ENCODE measurements around the gene RAVER1. TPM values are rescaled to one million over a fixed set of nuclear protein-coding genes. Genes with fewer than 3 reads are reported as not detected.

Gene RAVER1
- total and polyA plus RNA-seq, 2 of the 8 experiments (the other 6 are each of a cell fraction or from before 2014, with no cell fraction given) = 5.7 to 70.5 TPM

DNA sequence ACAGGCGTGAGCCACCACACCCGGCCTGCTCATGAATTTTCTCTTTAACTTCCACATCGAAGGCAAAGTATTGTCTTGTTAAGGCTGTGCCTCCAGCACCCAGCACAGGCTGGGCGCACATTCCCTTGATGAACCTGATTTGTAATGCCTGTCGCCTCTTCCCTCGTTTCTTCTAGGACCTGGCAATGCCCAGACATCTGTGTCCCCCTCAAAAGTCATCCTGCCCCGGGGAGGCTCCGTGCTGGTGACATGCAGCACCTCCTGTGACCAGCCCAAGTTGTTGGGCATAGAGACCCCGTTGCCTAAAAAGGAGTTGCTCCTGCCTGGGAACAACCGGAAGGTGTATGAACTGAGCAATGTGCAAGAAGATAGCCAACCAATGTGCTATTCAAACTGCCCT is 58.7 kb downstream of the RAVER1 start:
- no peaks in the 10 kb centered on the region for H4K20me1 ChIP-seq (replicated peaks in 1 of 2; ENCODE audit: control insufficient read depth in 1 of 2, insufficient read depth in 2 of 2, low read length in 2 of 2)
- CTCF ChIA-PET (ENCODE audit: partially characterized antibody) = interaction anchor here (0.7 to 1.8 kb wide), 8 partner anchors 8 to 1696 kb away, joined by 3 to 9 read pairs (median 4); partner anchors contain the start of genes ICAM4, ICAM5 and RAVER1
- TF ChIP-seq SIN3A (conservative IDR thresholded peaks at IDR 0.05 in 1 of 2, IDR thresholded peaks at IDR 0.05 in 1 of 2; ENCODE audit: low read depth in 1 of 2, low read length in 2 of 2) (no peak), CEBPB (IDR thresholded peaks at IDR 0.05; ENCODE audit: low read depth, low read length) (no peak), FOSL1 (IDR thresholded peaks at IDR 0.05; ENCODE audit: insufficient read depth, low read depth, low read length) (no peak), POU5F1 (IDR thresholded peaks at IDR 0.05; ENCODE audit: low read depth, low read length) (no peak), RFX5 (IDR thresholded peaks at IDR 0.05; ENCODE audit: borderline replicate concordance, low read depth, low read length) (no peak), CHD1 (IDR thresholded peaks at IDR 0.05; ENCODE audit: low read depth, low read length) (no peak), RAD21 (IDR thresholded peaks at IDR 0.05 in 1 of 2, conservative IDR thresholded peaks at IDR 0.05 in 1 of 2; ENCODE audit: low read depth in 2 of 2, low read length in 2 of 2) (no peak), KDM5A (IDR thresholded peaks at IDR 0.05; ENCODE audit: low read length) (no peak), JUN (IDR thresholded peaks at IDR 0.05; ENCODE audit: low read depth, low read length) (no peak), POLR2A (IDR thresholded peaks at IDR 0.05; ENCODE audit: control extremely low read depth in 1 of 2, low read depth in 2 of 2, low read length in 2 of 2) (no peak), CBX8 (IDR thresholded peaks at IDR 0.05; ENCODE audit: borderline replicate concordance, low read depth, low read length) (no peak), HDAC6 (IDR thresholded peaks at IDR 0.05; ENCODE audit: low read depth, low read length) (no peak), NANOG (IDR thresholded peaks at IDR 0.05; ENCODE audit: insufficient read depth, low read depth, low read length, poor library complexity, severe bottlenecking) (no peak)
- TF ChIP-seq, protein P1, sequence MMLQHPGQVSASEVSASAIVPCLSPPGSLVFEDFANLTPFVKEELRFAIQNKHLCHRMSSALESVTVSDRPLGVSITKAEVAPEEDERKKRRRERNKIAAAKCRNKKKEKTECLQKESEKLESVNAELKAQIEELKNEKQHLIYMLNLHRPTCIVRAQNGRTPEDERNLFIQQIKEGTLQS (IDR thresholded peaks at IDR 0.05; ENCODE audit: insufficient read depth, low read depth, low read length) = no peak

More for the DNA sequence above, 58.7 kb downstream of the RAVER1 start:
- no peak overlapping the region for H4K8ac ChIP-seq (ENCODE audit: extremely low read depth, insufficient read depth, low read length)
- no peak overlapping the region for H3K18ac ChIP-seq (ENCODE audit: extremely low read depth, low read length)
- H2AK5ac ChIP-seq (ENCODE audit: low read depth, low read length) = no peak overlapping the region
- H3K36me3 ChIP-seq (ENCODE audit: control insufficient read depth in 2 of 4, insufficient read depth in 4 of 4, low read length in 3 of 4) = no peaks in the 10 kb centered on the region
- peaks cover 11% of the 10 kb centered on the region; the same call in 1 of the 2 replicates for H3K23me2 ChIP-seq (ENCODE audit: low read depth, low read length)
- H3K56ac ChIP-seq (replicated peaks; ENCODE audit: insufficient read length, low read depth, low read length) = no peak overlapping the region
- FAIRE-seq (no peak), DNase-seq (ENCODE audit: low read depth in 1 of 2, low spot score in 2 of 2) (no peak)
- H2BK15ac ChIP-seq (ENCODE audit: low read length) = no peak overlapping the region
- no peak overlapping the region for H4K5ac ChIP-seq (ENCODE audit: insufficient read length, low read depth, low read length)
- H3K4me3 ChIP-seq (ENCODE audit: extremely low read depth in 1 of 4, insufficient read depth in 2 of 4, low read depth in 3 of 4, low read length in 4 of 4) = no peak overlapping the region
- H3K14ac ChIP-seq (ENCODE audit: insufficient read length) = no peak overlapping the region
- no peaks in the 10 kb centered on the region for H3K79me2 ChIP-seq (ENCODE audit: control insufficient read depth in 1 of 2, insufficient read depth in 2 of 2, low read length in 2 of 2)
- H4K91ac ChIP-seq (replicated peaks; ENCODE audit: insufficient read length, low read length) = no peak overlapping the region
- 83% methylated on average over 10 of the region's 10 CpGs; no CpG with 5 or more reads in 1 of the 2 experiments for WGBS, 2 experiments (ENCODE audit: extremely low coverage in 1 of 2, insufficient coverage in 1 of 2, insufficient read length in 1 of 2, insufficient replicate concordance in 2 of 2, low coverage in 1 of 2, low lambda C conversion rate in 2 of 2, missing lambda C conversion rate in 1 of 2)
- POLR2A ChIA-PET (ENCODE audit: partially characterized antibody) = interaction anchor here (0.8 kb wide), 1 partner anchor 140 kb away, joined by 3 read pairs; no protein-coding TSS in a partner anchor
- H3K27ac ChIP-seq (ENCODE audit: low read depth, low read length) = no peak overlapping the region
- no peaks in the 10 kb centered on the region for H3K79me1 ChIP-seq (ENCODE audit: low read depth, low read length)
- no peak overlapping the region for H2BK12ac ChIP-seq (ENCODE audit: low read depth, low read length)
- no peak overlapping the region for H3K4me2 ChIP-seq (ENCODE audit: insufficient read depth in 1 of 2, low read depth in 2 of 2, low read length in 2 of 2)
- H2BK120ac ChIP-seq (replicated peaks; ENCODE audit: low read depth, low read length) = no peak overlapping the region
- H2BK5ac ChIP-seq (ENCODE audit: low read depth, low read length) = no peak overlapping the region
- peaks cover 0 to 8% (median 5%) of the 10 kb centered on the region in 4 experiments; a peak in 5 of 7 replicates for H3K4me1 ChIP-seq (replicated peaks in 1 of 4; ENCODE audit: control insufficient read depth in 3 of 4, insufficient read depth in 4 of 4, low read length in 3 of 4)
- H3K9ac ChIP-seq (replicated peaks in 1 of 4; ENCODE audit: extremely low read depth in 1 of 4, low read depth in 3 of 4, low read length in 3 of 4) = no peak overlapping the region
- H3K4ac ChIP-seq (replicated peaks; ENCODE audit: insufficient read length, low read depth, low read length) = no peak overlapping the region
- no peak overlapping the region for H2BK20ac ChIP-seq (ENCODE audit: low read length)
- no peak overlapping the region for H2AFZ ChIP-seq (ENCODE audit: low read length)
- H3K9me3 ChIP-seq (ENCODE audit: insufficient read depth in 2 of 2, low read depth in 1 of 2, low read length in 1 of 2) = no peaks in the 10 kb centered on the region
- H3K27me3 ChIP-seq (replicated peaks in 1 of 4; ENCODE audit: control insufficient read depth in 3 of 4, extremely low read depth in 1 of 4, insufficient read depth in 3 of 4, low read length in 3 of 4) = peaks cover 9 to 24% (median 21%) of the 10 kb centered on the region in 4 experiments
- H3K23ac ChIP-seq (ENCODE audit: insufficient read length) = no peak overlapping the region

Measured in H1 (cell line).